Lung (tissue), 12 donors: Measurements from ENCODE around the gene SLC16A13. TPM values are rescaled to one million over a fixed set of nuclear protein-coding genes. Genes with fewer than 3 reads are reported as not detected.
"Not testable (repeated sequence)": the region's sequence is repeated elsewhere in the genome, so short reads cannot be mapped to it uniquely, and the experiment has no call there.

Experiments used
- ATAC-seq: fragments of 200-7000 bp; cut with Tn5 transposase; one replicate; pipeline ENCODE4 v1.9.1; 2020; ENCODE audit warnings: moderate number of reproducible peaks; ENCODE audit not compliant: insufficient read depth, low FRiP score
- DNase-seq, 3 donors: peaks; one replicate each; pipeline ENCODE4 v3.0.0-alpha.2; 2013 to 2017
- H3K27ac ChIP-seq, 2 donors: one replicate each; pipeline ENCODE4 v1.5.1; 2013; ENCODE audit warnings: mild to moderate bottlenecking in 2 of 2, moderate library complexity in 2 of 2, control low read depth in 1 of 2, inconsistent platforms in 1 of 2, low read depth in 1 of 2, low read length in 1 of 2
- H3K27me3 ChIP-seq, 3 donors: one replicate each; pipeline ENCODE4 v1.5.1; 2013; ENCODE audit warnings: low read length in 2 of 3; ENCODE audit not compliant: control insufficient read depth in 3 of 3, insufficient read depth in 3 of 3
- H3K36me3 ChIP-seq, 4 donors: one replicate each; pipeline ENCODE4 v1.5.1; 2013; ENCODE audit warnings: low read length in 4 of 4, mild to moderate bottlenecking in 1 of 4, moderate library complexity in 1 of 4; ENCODE audit not compliant: control insufficient read depth in 4 of 4, insufficient read depth in 4 of 4
- H3K4me1 ChIP-seq, 5 donors: one replicate each; pipeline ENCODE4 v1.5.1; 2013; ENCODE audit warnings: low read length in 5 of 5, mild to moderate bottlenecking in 2 of 5, moderate library complexity in 1 of 5; ENCODE audit not compliant: control insufficient read depth in 5 of 5, insufficient read depth in 5 of 5
- H3K4me3 ChIP-seq: one replicate; pipeline ENCODE4 v1.5.1; 2013; ENCODE audit warnings: mild to moderate bottlenecking, control low read depth, moderate library complexity
- H3K9ac ChIP-seq, 2 donors: one replicate each; pipeline ENCODE4 v1.5.1; 2013; ENCODE audit warnings: low read length in 2 of 2, control low read depth in 1 of 2; ENCODE audit not compliant: insufficient read depth in 1 of 2
- H3K9me3 ChIP-seq, 4 donors: one replicate each; pipeline ENCODE4 v1.5.1; 2013; ENCODE audit warnings: low read length in 3 of 4, mild to moderate bottlenecking in 1 of 4, moderate library complexity in 1 of 4; ENCODE audit not compliant: control insufficient read depth in 4 of 4, insufficient read depth in 3 of 4
- CTCF ChIP-seq: IDR thresholded peaks from 2 replicates; pipeline ENCODE4 v1.5.1; 2012; ENCODE audit warnings: mild to moderate bottlenecking; ENCODE audit errors: control extremely low read depth, extremely low read depth
- WGBS, 2 donors: extraction: QIAGEN DNeasy Blood & Tissue Kit; methylation state at CpG; one replicate each; pipeline ENCODE4 v1.1.7; 2013; 5-methylcytosine and 5-hydroxymethylcytosine counted together
- polyA plus RNA-seq, 2 donors: library from polyadenylated mRNA; stranded (reverse); fragments of 200-250 nt; gene quantifications; one replicate each; pipeline ENCODE4 v1.2.1, GENCODE V29; 2013
- total RNA-seq, 2 donors: library from RNA; depleted of rRNA in 1 of 2; stranded (reverse); fragments of >200 nt in 1 of 2; gene quantifications; one replicate each; pipeline ENCODE4 v1.2.1, GENCODE V29; 2014 to 2021
- donor health status: control.
- donor health status: control.
- donor health status: Bipolar disorder and iron deficiency.
- donor health status: healthy.
- donor health status: DM: yes; HTN: yes; CAD: no.

SLC16A13 gene
- total and polyA plus RNA-seq, 4 donors, result 1.3 to 23.6 (median 6.3) TPM

GRCh38 chr17:7048968-7049367, 13.2 kb downstream of the SLC16A13 start:
- ATAC-seq (no peak), DNase-seq (no peak)
- no peaks in the 10 kb centered on the region for H3K9me3 ChIP-seq
- no peak overlapping the region for H3K4me3 ChIP-seq
- TF ChIP-seq CTCF, result no peak
- peaks cover 0 to 13% (median 7%) of the 10 kb centered on the region in 5 donors for H3K4me1 ChIP-seq
- 84 to 89% methylated on average over 6 of the region's 6 CpGs for WGBS, 2 donors
- no peaks in the 10 kb centered on the region for H3K36me3 ChIP-seq
- H3K27ac ChIP-seq, result no peak overlapping the region
- peaks cover 0 to 35% (median 12%) of the 10 kb centered on the region in 3 donors for H3K27me3 ChIP-seq
- H3K9ac ChIP-seq, result no peak overlapping the region

DNA sequence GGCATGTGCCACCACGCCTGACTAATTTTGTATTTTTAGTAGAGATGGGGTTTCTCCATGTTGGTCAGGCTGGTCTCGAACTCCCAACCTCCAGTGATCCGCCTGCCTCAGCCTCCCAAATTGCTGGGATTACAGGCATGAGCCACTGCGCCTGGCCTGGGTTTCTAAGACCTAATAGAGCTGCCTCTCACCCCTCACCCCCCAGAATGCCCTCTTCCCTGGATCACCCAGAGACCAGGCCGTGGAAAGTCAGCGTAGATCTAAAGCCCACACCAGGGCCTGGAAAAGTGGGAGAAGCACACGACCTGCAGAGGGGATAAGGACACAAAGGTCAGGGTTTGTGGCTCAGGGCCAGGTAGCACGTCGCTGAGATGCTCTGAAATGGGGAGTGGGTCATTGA, 14.8 kb downstream of the SLC16A13 start:
- 87 to 88% methylated on average over 9 of the region's 9 CpGs for WGBS, 2 donors
- H3K4me3 ChIP-seq, result not testable (repeated sequence)

DNA sequence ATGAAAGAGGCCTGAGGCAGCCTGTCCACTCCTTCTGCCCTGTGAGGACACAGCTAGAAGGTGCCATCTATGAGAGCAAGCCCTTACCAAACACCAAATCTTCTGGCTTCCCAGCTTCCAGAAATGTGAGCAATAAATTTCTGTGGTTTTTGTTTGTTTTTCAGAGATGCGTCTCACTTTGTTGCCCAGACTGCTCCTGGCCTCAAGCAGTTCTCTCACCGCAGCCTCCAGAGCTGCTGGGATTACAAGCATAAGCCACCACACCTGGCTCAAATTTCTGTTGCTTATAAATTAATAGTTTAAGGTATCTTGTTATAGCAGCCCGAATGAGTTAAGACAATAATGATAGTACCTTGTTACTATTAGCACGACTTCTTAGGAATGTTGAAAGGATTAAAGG, 20.6 kb downstream of the SLC16A13 start:
- Histone ChIP-seq H3K36me3 (no peaks in the 10 kb centered on the region), H3K9me3 (no peaks in the 10 kb centered on the region), H3K27ac (no peak overlapping the region), H3K27me3 (peaks cover 0 to 3% (median 0%) of the 10 kb centered on the region in 3 donors), H3K4me1 (no peaks in the 10 kb centered on the region), H3K9ac (no peak overlapping the region), H3K4me3 (no peak overlapping the region)
- ATAC-seq (no peak), DNase-seq (no peak)
- TF ChIP-seq CTCF, result no peak
- WGBS, 2 donors, result 84 to 90% methylated on average over 4 of the region's 4 CpGs

More for the DNA sequence above, 14.8 kb downstream of the SLC16A13 start:
- ATAC-seq, H3K9ac ChIP-seq, H3K36me3 ChIP-seq, H3K27ac ChIP-seq, DNase-seq, H3K9me3 ChIP-seq: not testable (repeated sequence)
- H3K4me1 ChIP-seq, result peaks cover 0 to 11% (median 7%) of the 10 kb centered on the region in 5 donors
- H3K27me3 ChIP-seq, result peaks cover 0 to 23% (median 4%) of the 10 kb centered on the region in 3 donors

GRCh38 chr17:7058831-7059447, 23.1 kb downstream of the SLC16A13 start:
- Histone ChIP-seq H3K9me3 (no peaks in the 10 kb centered on the region), H3K27me3 (peaks cover 0 to 6% (median 3%) of the 10 kb centered on the region in 3 donors), H3K4me1 (no peaks in the 10 kb centered on the region), H3K9ac (no peak overlapping the region), H3K36me3 (no peaks in the 10 kb centered on the region), H3K4me3 (no peak overlapping the region), H3K27ac (no peak overlapping the region)
- no peak for ATAC-seq
- WGBS, 2 donors, result 67 to 76% methylated on average over 7 of the region's 7 CpGs
- TF ChIP-seq CTCF, result no peak
- DNase-seq, result no peak
